Osteoblast (primary cell): ENCODE data around the gene NOVA1. TPM values are rescaled to one million over a fixed set of nuclear protein-coding genes. Genes with fewer than 3 reads are reported as not detected.

Experiments
- DNase-seq: peaks from one replicate; pipeline ENCODE4 v3.0.0; 2011; ENCODE audit warnings: low spot score, mixed read lengths; ENCODE audit not compliant: insufficient read length; ENCODE audit errors: missing footprints
- H2AFZ ChIP-seq: 2 replicates; pipeline ENCODE4 v1.6.0; 2011; ENCODE audit warnings: mild to moderate bottlenecking, low read length
- H3K27ac ChIP-seq: 2 replicates; pipeline ENCODE4 v1.5.1; 2011; ENCODE audit warnings: mild to moderate bottlenecking, low read depth, low read length, moderate library complexity
- H3K27me3 ChIP-seq: 2 replicates; pipeline ENCODE4 v1.6.0; 2012; ENCODE audit warnings: mild to moderate bottlenecking, control low read depth, inconsistent platforms, low read length, moderate library complexity; ENCODE audit not compliant: insufficient read depth
- H3K36me3 ChIP-seq: 2 replicates; pipeline ENCODE4 v1.5.1; 2011; ENCODE audit warnings: mild to moderate bottlenecking, low read length, control low read depth, moderate library complexity; ENCODE audit not compliant: insufficient read depth
- H3K4me1 ChIP-seq: 2 replicates; pipeline ENCODE4 v1.5.1; 2011; ENCODE audit warnings: mild to moderate bottlenecking, low read length, control low read depth, moderate library complexity; ENCODE audit not compliant: insufficient read depth
- H3K4me2 ChIP-seq: 2 replicates; pipeline ENCODE4 v1.6.0; 2011; ENCODE audit warnings: mild to moderate bottlenecking, low read length; ENCODE audit not compliant: insufficient read depth
- H3K4me3 ChIP-seq: fragments of 200-600 bp; sonication (generic); 3 replicates; pipeline ENCODE4 v1.5.1; 2012; ENCODE audit warnings: mild to moderate bottlenecking, low read length, inconsistent platforms; ENCODE audit not compliant: insufficient read depth
- H3K79me2 ChIP-seq: 2 replicates; pipeline ENCODE4 v1.6.0; 2012; ENCODE audit warnings: mild to moderate bottlenecking, low read length, control low read depth, inconsistent platforms; ENCODE audit not compliant: insufficient read depth
- H3K9me3 ChIP-seq: 2 replicates; pipeline ENCODE4 v1.5.1; 2011; ENCODE audit warnings: low read depth, low read length, control low read depth
- H4K20me1 ChIP-seq: 2 replicates; pipeline ENCODE4 v1.6.0; 2012; ENCODE audit warnings: mild to moderate bottlenecking, low read length, control low read depth; ENCODE audit not compliant: insufficient read depth
- CTCF ChIP-seq: IDR thresholded peaks from 2 replicates; pipeline ENCODE4 v1.5.1; 2011; ENCODE audit warnings: mild to moderate bottlenecking, low read depth, low read length, moderate library complexity; ENCODE audit errors: extremely low read depth
- total RNA-seq: library from RNA; depleted of rRNA; stranded (reverse); fragments of >200 nt; gene quantifications from 2 replicates; pipeline ENCODE4 v1.2.3, GENCODE V29; 2012

NOVA1 gene
- total RNA-seq, 1 donor: 0.36 TPM

GRCh38 chr14:26594756-26595545 is 2.9 kb downstream of the NOVA1 start:
- no peak overlapping the region for H3K27ac ChIP-seq
- no peaks in the 10 kb centered on the region for H3K4me1 ChIP-seq
- no peak for TF ChIP-seq CTCF
- peaks cover 10% of the 10 kb centered on the region for H3K27me3 ChIP-seq
- H3K36me3 ChIP-seq: no peaks in the 10 kb centered on the region
- no peak for DNase-seq
- no peak overlapping the region for H3K4me3 ChIP-seq
- H3K4me2 ChIP-seq: no peak overlapping the region
- H3K79me2 ChIP-seq: no peaks in the 10 kb centered on the region
- no peaks in the 10 kb centered on the region for H3K9me3 ChIP-seq
- no peak overlapping the region for H2AFZ ChIP-seq
- H4K20me1 ChIP-seq: no peaks in the 10 kb centered on the region

DNA sequence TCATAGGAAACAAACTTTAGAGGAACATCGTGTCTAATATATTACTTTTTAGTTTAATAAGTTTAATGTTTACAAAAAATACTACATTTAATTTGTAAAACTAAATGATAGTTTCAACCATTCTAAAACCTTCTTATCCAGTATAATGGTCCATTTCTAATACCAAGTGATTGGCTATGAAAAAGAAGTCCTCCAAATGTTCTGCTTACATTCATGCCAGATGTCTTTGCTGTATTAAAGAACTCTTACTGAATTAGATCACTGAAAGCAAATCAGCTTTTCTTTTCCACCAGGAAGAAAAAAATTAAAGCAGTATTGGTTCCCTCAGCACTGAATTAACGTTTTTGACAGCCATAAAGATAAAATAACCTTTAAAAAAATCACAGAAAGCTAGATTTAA is 3.7 kb downstream of the NOVA1 start:
- no peak overlapping the region for H3K27ac ChIP-seq

GRCh38 chr14:26593357-26593756 is 4.5 kb downstream of the NOVA1 start:
- Histone ChIP-seq H4K20me1 (no peaks in the 10 kb centered on the region), H3K9me3 (no peaks in the 10 kb centered on the region), H3K27me3 (peaks cover under 1% of the 10 kb centered on the region), H3K4me1 (no peaks in the 10 kb centered on the region), H3K27ac (no peak overlapping the region), H3K79me2 (no peaks in the 10 kb centered on the region), H3K4me3 (no peak overlapping the region), H2AFZ (no peak overlapping the region), H3K36me3 (no peaks in the 10 kb centered on the region), H3K4me2 (no peak overlapping the region)
- no peak for DNase-seq
- TF ChIP-seq CTCF: no peak

More for the DNA sequence above, 3.7 kb downstream of the NOVA1 start:
- no peak overlapping the region for H2AFZ ChIP-seq
- no peaks in the 10 kb centered on the region for H3K79me2 ChIP-seq
- H4K20me1 ChIP-seq: no peaks in the 10 kb centered on the region
- H3K27me3 ChIP-seq: peaks cover 6% of the 10 kb centered on the region
- H3K4me3 ChIP-seq: no peak overlapping the region
- DNase-seq: no peak
- no peak overlapping the region for H3K4me2 ChIP-seq
- H3K4me1 ChIP-seq: no peaks in the 10 kb centered on the region
- TF ChIP-seq CTCF: no peak
- H3K36me3 ChIP-seq: no peaks in the 10 kb centered on the region
- no peaks in the 10 kb centered on the region for H3K9me3 ChIP-seq

- Histone ChIP-seq H3K4me1 (no peaks in the 10 kb centered on the region), H3K27me3 (no peaks in the 10 kb centered on the region)
- no peak for TF ChIP-seq CTCF
These were observed 7.9 kb downstream of the NOVA1 start for GRCh38 chr14:26589925-26590324.

More at GRCh38 chr14:26589925-26590324, 7.9 kb downstream of the NOVA1 start:
- Histone ChIP-seq H3K36me3 (no peaks in the 10 kb centered on the region), H3K4me3 (no peak overlapping the region), H3K27ac (no peak overlapping the region), H4K20me1 (no peaks in the 10 kb centered on the region), H3K4me2 (no peak overlapping the region), H3K79me2 (no peaks in the 10 kb centered on the region), H2AFZ (no peak overlapping the region), H3K9me3 (no peaks in the 10 kb centered on the region)
- DNase-seq: no peak
